Measurements from ENCODE around the gene CHI3L1. TPM values are rescaled to one million over a fixed set of nuclear protein-coding genes. Genes with fewer than 3 reads are reported as not detected.

The CHI3L1 gene
- total RNA-seq, 4 donors from 2014 or later: 2.9 to 23.2 TPM; not detected in 2

DNA sequence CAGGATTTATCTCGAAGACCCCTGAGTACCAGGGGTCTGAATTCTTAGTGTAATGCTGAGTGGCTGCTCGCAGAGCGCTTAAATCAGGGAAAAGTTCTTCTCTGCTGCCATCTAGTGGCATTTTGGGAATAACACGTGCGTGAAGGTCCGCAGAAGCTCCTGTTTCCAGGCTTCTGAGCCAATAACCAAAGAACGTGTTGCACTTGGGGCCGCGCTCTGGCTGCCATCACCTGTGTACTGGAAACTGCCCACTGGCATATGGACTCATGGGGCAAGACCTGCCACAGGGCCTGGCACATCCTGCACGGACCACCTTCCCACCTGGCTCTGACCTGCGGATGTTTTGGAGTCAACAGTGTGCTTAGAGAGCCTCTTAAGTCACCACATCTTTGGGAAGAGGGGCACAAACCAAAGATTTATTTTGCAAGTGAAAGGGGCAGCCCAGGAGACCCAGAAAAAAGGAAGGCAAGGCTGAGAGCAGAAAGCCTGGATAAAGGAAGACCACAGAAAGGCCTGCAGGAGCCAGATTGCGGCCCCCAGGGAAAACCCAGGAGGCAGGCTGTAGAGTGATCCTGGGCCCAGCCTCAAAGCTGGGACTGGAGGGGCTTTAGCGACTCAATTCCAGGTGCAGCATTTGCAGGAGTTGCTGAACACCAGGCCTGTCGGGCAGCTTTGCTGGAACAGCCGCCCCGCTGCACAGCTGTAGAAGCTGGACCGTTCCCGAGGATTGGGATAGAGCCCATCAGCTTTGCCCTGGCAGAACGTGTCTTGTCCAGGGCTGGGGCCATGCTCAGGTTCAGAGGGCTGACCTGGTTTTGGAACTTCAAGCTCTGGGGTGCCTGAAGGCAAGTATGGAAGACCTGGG lies 30.0 kb upstream of the CHI3L1 start:
- Histone ChIP-seq H3K36me3 (no peaks in the 10 kb centered on the region), H3K9me3 (no peaks in the 10 kb centered on the region), H3K4me3 (no peak overlapping the region), H3K4me1 (no peaks in the 10 kb centered on the region), H3K27me3 (peaks cover 4% of the 10 kb centered on the region), H3K27ac (no peak overlapping the region)
- 40 to 45% methylated on average over 2 to 19 of the region's 19 CpGs for WGBS, 2 donors (ENCODE audit: low coverage in 1 of 2)
- intact Hi-C loops (cut with DNase I; ENCODE audit: low total_unique reads): loop anchor here (5.0 kb wide), 1 partner anchor 99 kb away; no protein-coding TSS in a partner anchor
- in situ Hi-C loops (cut with MboI; ENCODE audit: low pct_ligation_motif_present in 1 of 4, low pct_unique_long_range_greater_than_20kb in 1 of 4, low sequenced_read_pairs in 3 of 4): loop anchor here in 3 of 4 donors (10.0 kb wide), 2 partner anchors 102 to 182 kb away; no protein-coding TSS in a partner anchor
- DNase-seq: peak; percentile 42
- TF ChIP-seq, protein P1, sequence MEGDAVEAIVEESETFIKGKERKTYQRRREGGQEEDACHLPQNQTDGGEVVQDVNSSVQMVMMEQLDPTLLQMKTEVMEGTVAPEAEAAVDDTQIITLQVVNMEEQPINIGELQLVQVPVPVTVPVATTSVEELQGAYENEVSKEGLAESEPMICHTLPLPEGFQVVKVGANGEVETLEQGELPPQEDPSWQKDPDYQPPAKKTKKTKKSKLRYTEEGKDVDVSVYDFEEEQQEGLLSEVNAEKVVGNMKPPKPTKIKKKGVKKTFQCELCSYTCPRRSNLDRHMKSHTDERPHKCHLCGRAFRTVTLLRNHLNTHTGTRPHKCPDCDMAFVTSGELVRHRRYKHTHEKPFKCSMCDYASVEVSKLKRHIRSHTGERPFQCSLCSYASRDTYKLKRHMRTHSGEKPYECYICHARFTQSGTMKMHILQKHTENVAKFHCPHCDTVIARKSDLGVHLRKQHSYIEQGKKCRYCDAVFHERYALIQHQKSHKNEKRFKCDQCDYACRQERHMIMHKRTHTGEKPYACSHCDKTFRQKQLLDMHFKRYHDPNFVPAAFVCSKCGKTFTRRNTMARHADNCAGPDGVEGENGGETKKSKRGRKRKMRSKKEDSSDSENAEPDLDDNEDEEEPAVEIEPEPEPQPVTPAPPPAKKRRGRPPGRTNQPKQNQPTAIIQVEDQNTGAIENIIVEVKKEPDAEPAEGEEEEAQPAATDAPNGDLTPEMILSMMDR (IDR thresholded peaks at IDR 0.05): peak; percentile 64 to 78 (median 74)
- TF ChIP-seq EP300 (IDR thresholded peaks at IDR 0.05; ENCODE audit: low read depth): no peak

DNA sequence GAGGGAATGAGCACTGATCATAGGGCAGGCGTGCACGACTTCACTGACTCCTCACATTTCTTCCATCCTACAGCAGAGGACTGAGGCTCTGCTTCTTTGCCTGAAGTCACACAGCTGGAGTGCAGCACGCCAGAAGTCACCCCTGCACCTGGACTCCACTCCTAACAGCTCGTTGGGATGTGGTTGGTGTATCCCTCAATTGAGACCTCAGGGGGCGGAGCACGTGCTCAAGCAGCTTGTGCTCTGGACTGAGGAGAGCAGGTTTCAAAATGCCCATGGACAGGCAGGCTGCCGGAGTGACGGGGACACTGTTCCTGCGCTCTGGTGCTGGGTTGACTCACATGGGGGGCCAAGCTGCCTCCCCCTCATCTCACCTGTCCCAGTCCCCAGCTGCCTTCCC lies 29.1 kb upstream of the CHI3L1 start:
- Histone ChIP-seq H3K4me3 (no peak overlapping the region), H3K4me1 (no peaks in the 10 kb centered on the region), H3K27ac (no peak overlapping the region), H3K27me3 (peaks cover 4% of the 10 kb centered on the region), H3K36me3 (no peaks in the 10 kb centered on the region), H3K9me3 (no peaks in the 10 kb centered on the region)
- in situ Hi-C loops (cut with MboI; ENCODE audit: low pct_ligation_motif_present in 1 of 4, low pct_unique_long_range_greater_than_20kb in 1 of 4, low sequenced_read_pairs in 3 of 4): loop anchor here in 3 of 4 donors (10.0 kb wide), 2 partner anchors 101 to 181 kb away; no protein-coding TSS in a partner anchor
- no peak for DNase-seq
- intact Hi-C loops (cut with DNase I; ENCODE audit: low total_unique reads): loop anchor here (2.0 to 5.0 kb wide), 2 partner anchors 98 to 177 kb away; no protein-coding TSS in a partner anchor
- WGBS, 2 donors (ENCODE audit: low coverage in 1 of 2): 60 to 100% methylated on average over 2 to 9 of the region's 9 CpGs
- TF ChIP-seq EP300 (IDR thresholded peaks at IDR 0.05; ENCODE audit: low read depth) (no peak), POLR2AphosphoS5 (IDR thresholded peaks at IDR 0.05) (no peak), POLR2A (IDR thresholded peaks at IDR 0.05) (no peak)
- TF ChIP-seq, protein P1 (IDR thresholded peaks at IDR 0.05): no peak

DNA sequence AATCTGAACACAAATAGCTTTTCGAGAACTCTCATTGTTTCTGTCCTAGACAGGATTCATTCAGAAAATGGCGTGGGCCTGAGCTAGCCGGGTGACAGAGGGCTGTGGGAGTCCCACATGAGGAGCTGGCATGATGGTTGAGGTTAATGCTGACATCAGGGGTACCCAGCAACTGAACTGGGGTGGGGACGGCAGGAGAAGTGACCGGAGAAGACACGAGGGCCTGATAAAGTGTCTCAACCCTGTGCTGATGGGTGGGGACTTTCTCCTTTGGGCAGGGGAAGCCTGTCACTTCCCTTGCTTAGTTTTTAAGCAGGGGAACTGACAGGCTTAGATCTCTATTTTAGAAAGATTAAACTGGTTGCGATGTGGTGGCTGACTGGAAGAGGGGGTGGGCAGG lies 28.4 kb upstream of the CHI3L1 start:
- Histone ChIP-seq H3K9me3 (no peaks in the 10 kb centered on the region), H3K4me3 (no peak overlapping the region), H3K4me1 (no peaks in the 10 kb centered on the region), H3K27me3 (peaks cover 4% of the 10 kb centered on the region), H3K36me3 (no peaks in the 10 kb centered on the region), H3K27ac (no peak overlapping the region)
- no peak for DNase-seq
- TF ChIP-seq, protein P1 (IDR thresholded peaks at IDR 0.05): no peak
- TF ChIP-seq EP300 (IDR thresholded peaks at IDR 0.05; ENCODE audit: low read depth) (no peak), POLR2AphosphoS5 (IDR thresholded peaks at IDR 0.05) (no peak), POLR2A (IDR thresholded peaks at IDR 0.05) (no peak)
- intact Hi-C loops (cut with DNase I; ENCODE audit: low total_unique reads) (loop anchor here (2.0 to 5.0 kb wide), 2 partner anchors 98 to 176 kb away; no protein-coding TSS in a partner anchor), in situ Hi-C loops (cut with MboI; ENCODE audit: low pct_ligation_motif_present in 1 of 4, low pct_unique_long_range_greater_than_20kb in 1 of 4, low sequenced_read_pairs in 3 of 4) (loop anchor here in 3 of 4 donors (10.0 kb wide), 2 partner anchors 100 to 180 kb away; no protein-coding TSS in a partner anchor)
- WGBS, 2 donors (ENCODE audit: low coverage in 1 of 2): 69% methylated on average over 5 to 7 of the region's 7 CpGs

DNA sequence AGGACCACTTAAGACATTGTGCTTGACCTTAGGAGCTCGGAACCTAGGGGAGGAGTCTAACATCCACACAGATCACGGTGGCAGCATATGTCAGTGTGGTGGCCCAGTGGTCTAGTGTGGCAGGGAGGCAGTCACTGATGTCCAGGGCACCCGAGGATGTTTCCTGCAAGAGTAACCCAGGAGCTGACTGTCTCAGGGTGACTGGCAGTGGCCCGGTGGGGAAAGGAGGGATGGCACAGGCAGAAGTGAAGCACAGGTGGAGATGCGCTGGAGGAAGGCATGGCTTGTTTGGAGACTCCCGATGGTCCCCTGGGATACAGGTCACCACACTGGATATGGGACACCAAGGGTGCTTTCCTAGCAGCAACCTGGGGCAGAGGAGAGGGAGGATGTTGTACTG lies 26.6 kb upstream of the CHI3L1 start:
- no peaks in the 10 kb centered on the region for H3K9me3 ChIP-seq
- in situ Hi-C loops (cut with MboI; ENCODE audit: low pct_ligation_motif_present in 1 of 4, low pct_unique_long_range_greater_than_20kb in 1 of 4, low sequenced_read_pairs in 3 of 4): loop anchor here in 3 of 4 donors (10.0 kb wide), 2 partner anchors 98 to 178 kb away; no protein-coding TSS in a partner anchor

More for the DNA sequence above, 26.6 kb upstream of the CHI3L1 start:
- Histone ChIP-seq H3K4me3 (no peak overlapping the region), H3K4me1 (no peaks in the 10 kb centered on the region), H3K36me3 (no peaks in the 10 kb centered on the region), H3K27me3 (peaks cover 4% of the 10 kb centered on the region), H3K27ac (no peak overlapping the region)
- TF ChIP-seq POLR2AphosphoS5 (IDR thresholded peaks at IDR 0.05) (no peak), POLR2A (IDR thresholded peaks at IDR 0.05) (no peak), EP300 (IDR thresholded peaks at IDR 0.05; ENCODE audit: low read depth) (no peak)
- TF ChIP-seq, protein P1 (IDR thresholded peaks at IDR 0.05): no peak
- 71% methylated on average over 6 of the region's 6 CpGs; no CpG with 5 or more reads in 1 of the 2 donors for WGBS, 2 donors (ENCODE audit: low coverage in 1 of 2)
- intact Hi-C loops (cut with DNase I; ENCODE audit: low total_unique reads): no loop called here
- no peak for DNase-seq

All from transverse colon (tissue), 4 donors.